GM18873 (cell line): Measurements from ENCODE around the gene PLCXD1.

Experiments used
- ATAC-seq: cut with Tn5 transposase; IDR thresholded peaks from one replicate; pipeline ENCODE4 v1.9.1; 2021; ENCODE audit warnings: mild to moderate bottlenecking, moderate library complexity, moderate number of reproducible peaks; ENCODE audit not compliant: unreplicated experiment, low FRiP score

PLCXD1 gene

GRCh38 chrX:332916-333610, 51.9 kb downstream of the PLCXD1 start:
- no peak for ATAC-seq

GRCh38 chrX:333611-334311, 52.6 kb downstream of the PLCXD1 start:
- ATAC-seq, result no peak

- ATAC-seq, result no peak
Observed at GRCh38 chrX:334331-334891, 53.2 kb downstream of the PLCXD1 start.

- ATAC-seq, result no peak
Observed at GRCh38 chrX:334971-335757, 54.0 kb downstream of the PLCXD1 start.

GRCh38 chrX:335758-336155, 54.6 kb downstream of the PLCXD1 start:
- ATAC-seq, result no peak

GRCh38 chrX:336227-336626, 55.0 kb downstream of the PLCXD1 start:
- no peak for ATAC-seq

- no peak for ATAC-seq
Observed at GRCh38 chrX:337331-337831, 56.2 kb downstream of the PLCXD1 start.

GRCh38 chrX:338281-338835, 57.2 kb downstream of the PLCXD1 start:
- ATAC-seq, result no peak

- ATAC-seq, result no peak
Observed at GRCh38 chrX:338836-339400, 57.7 kb downstream of the PLCXD1 start.

GRCh38 chrX:340121-340520, 58.9 kb downstream of the PLCXD1 start:
- ATAC-seq, result no peak

GRCh38 chrX:340641-341423, 59.7 kb downstream of the PLCXD1 start:
- no peak for ATAC-seq

GRCh38 chrX:341541-342101, 60.4 kb downstream of the PLCXD1 start:
- ATAC-seq, result no peak

GRCh38 chrX:344371-344901, 63.3 kb downstream of the PLCXD1 start:
- ATAC-seq, result no peak

- no peak for ATAC-seq
Observed at GRCh38 chrX:345020-345925, 64.1 kb downstream of the PLCXD1 start.

GRCh38 chrX:346034-346813, 65.0 kb downstream of the PLCXD1 start:
- no peak for ATAC-seq

GRCh38 chrX:347351-348117, 66.4 kb downstream of the PLCXD1 start:
- ATAC-seq, result no peak
